Tibial nerve (tissue), 4 donors: Measurements from ENCODE around the gene TIMM17A.

Experiments used
- CTCF ChIP-seq, 5 experiments: fragments of 200-600 bp in 3 of 5; fragments of 450-650 bp in 2 of 5; sonication (generic) in 3 of 5; IDR thresholded peaks; one replicate each; pipeline ENCODE4 v1.5.1; 2016 to 2019; ENCODE audit warnings: antibody characterized with exemption in 5 of 5, mild to moderate bottlenecking in 3 of 5, moderate library complexity in 2 of 5
- EP300 ChIP-seq, 2 donors: sonication (generic); formaldehyde crosslinking; IDR thresholded peaks; one replicate each; pipeline ENCODE4 v1.6.1; 2017; ENCODE audit warnings: antibody characterized with exemption in 2 of 2, mild to moderate bottlenecking in 1 of 2

GRCh38 chr1:201918343-201918742 lies 37.0 kb upstream of the TIMM17A start:
- no peak for TF ChIP-seq CTCF (IDR thresholded peaks at IDR 0.05)
- no peak for TF ChIP-seq EP300 (IDR thresholded peaks at IDR 0.05)
